Measurements from ENCODE around the gene COL18A1. TPM values are rescaled to one million over a fixed set of nuclear protein-coding genes. Genes with fewer than 3 reads are reported as not detected.

The COL18A1 gene
- total and polyA plus RNA-seq, 4 donors, result 44.9 to 308 (median 232) TPM

DNA sequence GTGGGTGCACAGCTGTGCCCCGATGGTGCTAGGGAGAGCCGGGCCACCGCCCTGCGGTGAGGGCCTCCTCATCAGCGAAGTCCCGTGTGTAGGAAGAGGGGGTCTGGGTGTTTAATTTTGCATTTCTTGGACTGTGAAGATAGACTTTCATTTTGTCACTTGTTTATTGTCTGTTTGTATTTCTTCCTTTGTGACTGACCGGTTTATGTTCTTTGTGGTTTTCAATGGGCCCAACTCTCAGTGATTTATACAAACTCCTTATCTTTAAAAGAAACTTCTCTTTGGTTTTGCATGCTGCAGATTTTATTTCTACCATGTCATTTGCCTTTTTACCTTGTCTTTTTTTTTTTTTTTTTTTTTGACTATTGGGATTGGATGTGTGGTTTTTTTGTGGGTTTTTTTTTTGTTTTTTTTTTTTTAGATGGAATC, 65.1 kb downstream of the COL18A1 start:
- no peaks in the 10 kb centered on the region for H3K9me3 ChIP-seq (ENCODE audit: control insufficient read depth in 4 of 4, low read length in 3 of 4)
- H3K4me3 ChIP-seq (ENCODE audit: low read depth in 1 of 3, low read length in 3 of 3), result peak overlapping the region; percentile 42 to 54 (median 50)
- H3K27ac ChIP-seq (ENCODE audit: low read depth in 1 of 2, low read length in 2 of 2), result peak overlapping the region; percentile 72 to 85
- H3K27me3 ChIP-seq (ENCODE audit: control insufficient read depth in 4 of 4, insufficient read depth in 4 of 4, low read length in 3 of 4), result no peaks in the 10 kb centered on the region
- no peak for DNase-seq (ENCODE audit: low spot score)
- TF ChIP-seq, protein P1, sequence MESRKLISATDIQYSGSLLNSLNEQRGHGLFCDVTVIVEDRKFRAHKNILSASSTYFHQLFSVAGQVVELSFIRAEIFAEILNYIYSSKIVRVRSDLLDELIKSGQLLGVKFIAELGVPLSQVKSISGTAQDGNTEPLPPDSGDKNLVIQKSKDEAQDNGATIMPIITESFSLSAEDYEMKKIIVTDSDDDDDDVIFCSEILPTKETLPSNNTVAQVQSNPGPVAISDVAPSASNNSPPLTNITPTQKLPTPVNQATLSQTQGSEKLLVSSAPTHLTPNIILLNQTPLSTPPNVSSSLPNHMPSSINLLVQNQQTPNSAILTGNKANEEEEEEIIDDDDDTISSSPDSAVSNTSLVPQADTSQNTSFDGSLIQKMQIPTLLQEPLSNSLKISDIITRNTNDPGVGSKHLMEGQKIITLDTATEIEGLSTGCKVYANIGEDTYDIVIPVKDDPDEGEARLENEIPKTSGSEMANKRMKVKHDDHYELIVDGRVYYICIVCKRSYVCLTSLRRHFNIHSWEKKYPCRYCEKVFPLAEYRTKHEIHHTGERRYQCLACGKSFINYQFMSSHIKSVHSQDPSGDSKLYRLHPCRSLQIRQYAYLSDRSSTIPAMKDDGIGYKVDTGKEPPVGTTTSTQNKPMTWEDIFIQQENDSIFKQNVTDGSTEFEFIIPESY (IDR thresholded peaks at IDR 0.05), result no peak
- TF ChIP-seq HNF4G (IDR thresholded peaks at IDR 0.05), result no peak
- no peak for TF ChIP-seq YY1 (IDR thresholded peaks at IDR 0.05)
- TF ChIP-seq HNF4A (conservative IDR thresholded peaks at IDR 0.05), result no peak
- no peak for TF ChIP-seq SP1 (IDR thresholded peaks at IDR 0.05)
- no peak for TF ChIP-seq FOXA1 (IDR thresholded peaks at IDR 0.05)
- TF ChIP-seq RAD21 (IDR thresholded peaks at IDR 0.05), result no peak
- TF ChIP-seq FOXA2 (IDR thresholded peaks at IDR 0.05), result no peak
- H3K36me3 ChIP-seq (ENCODE audit: control insufficient read depth in 4 of 4, insufficient read depth in 3 of 4, low read depth in 1 of 4, low read length in 3 of 4), result peaks cover 5 to 8% (median 6%) of the 10 kb centered on the region in 4 donors
- H3K4me1 ChIP-seq (ENCODE audit: control insufficient read depth in 4 of 4, insufficient read depth in 4 of 4, low read length in 3 of 4), result peaks cover 20 to 85% (median 72%) of the 10 kb centered on the region in 4 donors
- H3K9ac ChIP-seq (ENCODE audit: low read depth in 1 of 2, low read length in 2 of 2), result peak overlapping the region in 1 of 2 donors; percentile 72
- 34% methylated on average over 7 of the region's 7 CpGs for WGBS

DNA sequence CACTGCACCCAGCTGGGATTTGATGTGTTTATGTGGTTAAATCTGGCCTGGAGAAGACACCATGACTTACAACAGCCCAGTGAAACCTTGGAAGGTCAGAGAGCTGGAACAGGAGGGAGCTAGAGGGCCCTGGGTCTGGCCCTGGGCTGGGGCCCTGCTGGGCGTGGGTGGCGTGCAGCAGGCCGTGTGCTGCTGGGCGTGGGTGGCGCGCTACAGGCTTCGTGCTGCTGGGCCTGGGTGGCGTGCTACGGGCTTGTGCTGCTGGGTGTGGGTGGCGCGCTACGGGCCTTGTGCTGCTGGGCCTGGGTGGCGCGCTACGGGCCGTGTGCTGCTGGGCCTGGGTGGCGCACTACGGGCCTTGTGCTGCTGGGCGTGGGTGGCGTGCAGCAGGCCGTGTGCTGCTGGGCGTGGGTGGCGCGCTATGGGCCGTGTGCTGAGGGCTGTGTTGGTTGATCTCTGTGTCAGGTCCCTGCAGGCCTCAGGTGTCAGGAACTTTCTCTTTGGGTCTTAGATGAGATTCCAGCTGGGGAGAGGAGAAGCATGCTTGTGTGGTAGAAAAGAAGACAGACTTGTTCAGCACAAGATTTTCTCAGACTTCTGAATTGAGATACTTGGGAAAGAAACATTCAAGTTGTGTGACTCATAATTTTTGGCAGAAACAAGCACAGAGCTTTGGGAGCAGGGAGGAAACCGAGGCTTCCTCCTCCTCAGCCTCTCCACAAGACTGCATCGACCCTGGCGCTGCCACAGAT, 66.0 kb downstream of the COL18A1 start:
- no peak for DNase-seq (ENCODE audit: low spot score)
- Histone ChIP-seq H3K4me1 (ENCODE audit: control insufficient read depth in 4 of 4, insufficient read depth in 4 of 4, low read length in 3 of 4) (peaks cover 16 to 77% (median 64%) of the 10 kb centered on the region in 4 donors), H3K27ac (ENCODE audit: low read depth in 1 of 2, low read length in 2 of 2) (peak overlapping the region; percentile 72 to 85), H3K36me3 (ENCODE audit: control insufficient read depth in 4 of 4, insufficient read depth in 3 of 4, low read depth in 1 of 4, low read length in 3 of 4) (peaks cover 11 to 15% (median 13%) of the 10 kb centered on the region in 4 donors), H3K9ac (ENCODE audit: low read depth in 1 of 2, low read length in 2 of 2) (peak overlapping the region in 1 of 2 donors; percentile 36), H3K27me3 (ENCODE audit: control insufficient read depth in 4 of 4, insufficient read depth in 4 of 4, low read length in 3 of 4) (no peaks in the 10 kb centered on the region), H3K4me3 (ENCODE audit: low read depth in 1 of 3, low read length in 3 of 3) (peak overlapping the region in 2 of 3 donors; percentile 32 to 40), H3K9me3 (ENCODE audit: control insufficient read depth in 4 of 4, low read length in 3 of 4) (no peaks in the 10 kb centered on the region)
- TF ChIP-seq HNF4A (conservative IDR thresholded peaks at IDR 0.05), result no peak
- TF ChIP-seq, protein P2, sequence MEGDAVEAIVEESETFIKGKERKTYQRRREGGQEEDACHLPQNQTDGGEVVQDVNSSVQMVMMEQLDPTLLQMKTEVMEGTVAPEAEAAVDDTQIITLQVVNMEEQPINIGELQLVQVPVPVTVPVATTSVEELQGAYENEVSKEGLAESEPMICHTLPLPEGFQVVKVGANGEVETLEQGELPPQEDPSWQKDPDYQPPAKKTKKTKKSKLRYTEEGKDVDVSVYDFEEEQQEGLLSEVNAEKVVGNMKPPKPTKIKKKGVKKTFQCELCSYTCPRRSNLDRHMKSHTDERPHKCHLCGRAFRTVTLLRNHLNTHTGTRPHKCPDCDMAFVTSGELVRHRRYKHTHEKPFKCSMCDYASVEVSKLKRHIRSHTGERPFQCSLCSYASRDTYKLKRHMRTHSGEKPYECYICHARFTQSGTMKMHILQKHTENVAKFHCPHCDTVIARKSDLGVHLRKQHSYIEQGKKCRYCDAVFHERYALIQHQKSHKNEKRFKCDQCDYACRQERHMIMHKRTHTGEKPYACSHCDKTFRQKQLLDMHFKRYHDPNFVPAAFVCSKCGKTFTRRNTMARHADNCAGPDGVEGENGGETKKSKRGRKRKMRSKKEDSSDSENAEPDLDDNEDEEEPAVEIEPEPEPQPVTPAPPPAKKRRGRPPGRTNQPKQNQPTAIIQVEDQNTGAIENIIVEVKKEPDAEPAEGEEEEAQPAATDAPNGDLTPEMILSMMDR (IDR thresholded peaks at IDR 0.05; ENCODE audit: low read depth, low read length, missing input control), result no peak
- TF ChIP-seq TAF1 (conservative IDR thresholded peaks at IDR 0.05), result no peak
- TF ChIP-seq, protein P1 (IDR thresholded peaks at IDR 0.05), result no peak
- TF ChIP-seq, protein P3, sequence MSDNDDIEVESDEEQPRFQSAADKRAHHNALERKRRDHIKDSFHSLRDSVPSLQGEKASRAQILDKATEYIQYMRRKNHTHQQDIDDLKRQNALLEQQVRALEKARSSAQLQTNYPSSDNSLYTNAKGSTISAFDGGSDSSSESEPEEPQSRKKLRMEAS (IDR thresholded peaks at IDR 0.05), result no peak
- TF ChIP-seq SP1 (IDR thresholded peaks at IDR 0.05), result peak; percentile 30
- TF ChIP-seq RXRA (IDR thresholded peaks at IDR 0.05), result no peak
- TF ChIP-seq HNF4G (IDR thresholded peaks at IDR 0.05), result no peak
- TF ChIP-seq EGR1 (IDR thresholded peaks at IDR 0.05; ENCODE audit: low read depth in 2 of 2), result peak; percentile 79 to 93
- no peak for TF ChIP-seq NR2F2 (IDR thresholded peaks at IDR 0.05)
- TF ChIP-seq GABPA (IDR thresholded peaks at IDR 0.05 in 1 of 2, conservative IDR thresholded peaks at IDR 0.05 in 1 of 2), result no peak
- TF ChIP-seq FOXA2 (IDR thresholded peaks at IDR 0.05), result no peak
- TF ChIP-seq, protein P4, sequence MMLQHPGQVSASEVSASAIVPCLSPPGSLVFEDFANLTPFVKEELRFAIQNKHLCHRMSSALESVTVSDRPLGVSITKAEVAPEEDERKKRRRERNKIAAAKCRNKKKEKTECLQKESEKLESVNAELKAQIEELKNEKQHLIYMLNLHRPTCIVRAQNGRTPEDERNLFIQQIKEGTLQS (IDR thresholded peaks at IDR 0.05), result no peak
- TF ChIP-seq, protein P5, sequence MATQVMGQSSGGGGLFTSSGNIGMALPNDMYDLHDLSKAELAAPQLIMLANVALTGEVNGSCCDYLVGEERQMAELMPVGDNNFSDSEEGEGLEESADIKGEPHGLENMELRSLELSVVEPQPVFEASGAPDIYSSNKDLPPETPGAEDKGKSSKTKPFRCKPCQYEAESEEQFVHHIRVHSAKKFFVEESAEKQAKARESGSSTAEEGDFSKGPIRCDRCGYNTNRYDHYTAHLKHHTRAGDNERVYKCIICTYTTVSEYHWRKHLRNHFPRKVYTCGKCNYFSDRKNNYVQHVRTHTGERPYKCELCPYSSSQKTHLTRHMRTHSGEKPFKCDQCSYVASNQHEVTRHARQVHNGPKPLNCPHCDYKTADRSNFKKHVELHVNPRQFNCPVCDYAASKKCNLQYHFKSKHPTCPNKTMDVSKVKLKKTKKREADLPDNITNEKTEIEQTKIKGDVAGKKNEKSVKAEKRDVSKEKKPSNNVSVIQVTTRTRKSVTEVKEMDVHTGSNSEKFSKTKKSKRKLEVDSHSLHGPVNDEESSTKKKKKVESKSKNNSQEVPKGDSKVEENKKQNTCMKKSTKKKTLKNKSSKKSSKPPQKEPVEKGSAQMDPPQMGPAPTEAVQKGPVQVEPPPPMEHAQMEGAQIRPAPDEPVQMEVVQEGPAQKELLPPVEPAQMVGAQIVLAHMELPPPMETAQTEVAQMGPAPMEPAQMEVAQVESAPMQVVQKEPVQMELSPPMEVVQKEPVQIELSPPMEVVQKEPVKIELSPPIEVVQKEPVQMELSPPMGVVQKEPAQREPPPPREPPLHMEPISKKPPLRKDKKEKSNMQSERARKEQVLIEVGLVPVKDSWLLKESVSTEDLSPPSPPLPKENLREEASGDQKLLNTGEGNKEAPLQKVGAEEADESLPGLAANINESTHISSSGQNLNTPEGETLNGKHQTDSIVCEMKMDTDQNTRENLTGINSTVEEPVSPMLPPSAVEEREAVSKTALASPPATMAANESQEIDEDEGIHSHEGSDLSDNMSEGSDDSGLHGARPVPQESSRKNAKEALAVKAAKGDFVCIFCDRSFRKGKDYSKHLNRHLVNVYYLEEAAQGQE (IDR thresholded peaks at IDR 0.05), result no peak
- TF ChIP-seq FOXA1 (IDR thresholded peaks at IDR 0.05), result no peak
- no peak for TF ChIP-seq YY1 (IDR thresholded peaks at IDR 0.05)
- no peak for TF ChIP-seq JUND (IDR thresholded peaks at IDR 0.05)
- peak in 1 of 2 donors; percentile 20 for TF ChIP-seq RAD21 (IDR thresholded peaks at IDR 0.05)
- 29% methylated on average over 28 of the region's 28 CpGs for WGBS

All from liver (tissue), 9 donors.